Endothelial cell (in vitro differentiated cells): ENCODE results near the gene SLC4A2. TPM values are rescaled to one million over a fixed set of nuclear protein-coding genes. Genes with fewer than 3 reads are reported as not detected.
A peak's percentile ranks its signal among the peaks of the same experiment; 100 is the strongest.

Experiments used
- DNase-seq: peaks from one replicate; pipeline ENCODE4 v3.0.0; 2021; ENCODE audit warnings: low spot score
- H3K27ac Mint-ChIP-seq: one replicate; pipeline ENCODE4 v1.8.0; 2021; ENCODE audit warnings: mixed read lengths, inconsistent platforms; ENCODE audit not compliant: unreplicated experiment
- H3K27me3 Mint-ChIP-seq: one replicate; pipeline ENCODE4 v1.8.0; 2021; ENCODE audit warnings: mild to moderate bottlenecking, moderate library complexity, mixed read lengths, inconsistent platforms; ENCODE audit not compliant: unreplicated experiment
- H3K36me3 Mint-ChIP-seq: one replicate; pipeline ENCODE4 v1.8.0; 2021; ENCODE audit warnings: mild to moderate bottlenecking, low read depth, mixed read lengths, inconsistent platforms; ENCODE audit not compliant: unreplicated experiment
- H3K4me1 Mint-ChIP-seq: one replicate; pipeline ENCODE4 v1.8.0; 2021; ENCODE audit warnings: mild to moderate bottlenecking, mixed read lengths, inconsistent platforms; ENCODE audit not compliant: unreplicated experiment
- H3K4me3 Mint-ChIP-seq: one replicate; pipeline ENCODE4 v1.8.0; 2021; ENCODE audit warnings: mild to moderate bottlenecking, mixed read lengths, inconsistent platforms; ENCODE audit not compliant: unreplicated experiment
- H3K9me3 Mint-ChIP-seq: one replicate; pipeline ENCODE4 v1.8.0; 2021; ENCODE audit warnings: mixed read lengths, inconsistent platforms; ENCODE audit not compliant: unreplicated experiment
- CTCF ChIP-seq: fragments of 200-600 bp; sonication (generic); IDR thresholded peaks from one replicate; pipeline ENCODE4 v1.5.0; 2021; ENCODE audit warnings: antibody characterized with exemption; ENCODE audit not compliant: unreplicated experiment
- total RNA-seq: library from RNA; stranded (reverse); fragmentation: NEBNext Ultra II Directional; extraction: Animal tissue kit (Norgen Biotek cat#: 25700); gene quantifications from one replicate; pipeline ENCODE4 v1.2.1, GENCODE V29; 2021; ENCODE audit not compliant: unreplicated experiment

SLC4A2 gene
- total RNA-seq, 1 donor from 2014 or later: 115 TPM

- peak overlapping the region; percentile 28 for H3K4me3 Mint-ChIP-seq
Measured at GRCh38 chr7:151031011-151031410, 28.4 kb upstream of the SLC4A2 start.

GRCh38 chr7:151032936-151033863 is 26.2 kb upstream of the SLC4A2 start:
- peaks cover 6% of the 10 kb centered on the region for H3K4me1 Mint-ChIP-seq
- H3K36me3 Mint-ChIP-seq: no peaks in the 10 kb centered on the region
- no peak overlapping the region for H3K4me3 Mint-ChIP-seq
- TF ChIP-seq CTCF: no peak
- H3K27ac Mint-ChIP-seq: no peak overlapping the region
- H3K9me3 Mint-ChIP-seq: no peaks in the 10 kb centered on the region
- no peak for DNase-seq
- H3K27me3 Mint-ChIP-seq: peaks cover 8% of the 10 kb centered on the region

More at GRCh38 chr7:151031011-151031410, 28.4 kb upstream of the SLC4A2 start:
- H3K36me3 Mint-ChIP-seq: no peaks in the 10 kb centered on the region
- no peaks in the 10 kb centered on the region for H3K9me3 Mint-ChIP-seq
- H3K27ac Mint-ChIP-seq: no peak overlapping the region
- DNase-seq: no peak
- no peak for TF ChIP-seq CTCF
- peaks cover 19% of the 10 kb centered on the region for H3K27me3 Mint-ChIP-seq
- peaks cover 6% of the 10 kb centered on the region for H3K4me1 Mint-ChIP-seq

GRCh38 chr7:151033864-151034249 is 25.5 kb upstream of the SLC4A2 start:
- Mint-ChIP-seq H3K4me1 (peaks cover 4% of the 10 kb centered on the region), H3K27ac (no peak overlapping the region), H3K9me3 (no peaks in the 10 kb centered on the region), H3K36me3 (no peaks in the 10 kb centered on the region), H3K27me3 (peaks cover 8% of the 10 kb centered on the region), H3K4me3 (no peak overlapping the region)
- TF ChIP-seq CTCF: no peak
- no peak for DNase-seq

- Mint-ChIP-seq H3K4me3 (no peak overlapping the region), H3K27ac (no peak overlapping the region), H3K27me3 (peaks cover 8% of the 10 kb centered on the region), H3K9me3 (no peaks in the 10 kb centered on the region), H3K4me1 (peaks cover 2% of the 10 kb centered on the region), H3K36me3 (no peaks in the 10 kb centered on the region)
- no peak for TF ChIP-seq CTCF
- DNase-seq: no peak
Measured at GRCh38 chr7:151034312-151035025, 24.9 kb upstream of the SLC4A2 start.
